DOHH2 (cell line): ENCODE results near the gene TMEM72.

ENCODE experiments used
- EZH2phosphoT487 ChIP-seq: fragments of 200-600 bp; sonication (generic); IDR thresholded peaks from 2 replicates; pipeline ENCODE4 v1.6.1; 2017; ENCODE audit warnings: borderline replicate concordance, mild to moderate bottlenecking, antibody characterized with exemption, low read length, moderate library complexity, mixed read lengths
- TF ChIP-seq, protein P1 (sequence below): fragments of 200-600 bp; sonication (generic); IDR thresholded peaks from one replicate; pipeline ENCODE4 v1.5.1; 2014; ENCODE audit warnings: antibody characterized with exemption, mild to moderate bottlenecking, low read depth, low read length; ENCODE audit not compliant: poor library complexity, severe bottlenecking

DNA sequence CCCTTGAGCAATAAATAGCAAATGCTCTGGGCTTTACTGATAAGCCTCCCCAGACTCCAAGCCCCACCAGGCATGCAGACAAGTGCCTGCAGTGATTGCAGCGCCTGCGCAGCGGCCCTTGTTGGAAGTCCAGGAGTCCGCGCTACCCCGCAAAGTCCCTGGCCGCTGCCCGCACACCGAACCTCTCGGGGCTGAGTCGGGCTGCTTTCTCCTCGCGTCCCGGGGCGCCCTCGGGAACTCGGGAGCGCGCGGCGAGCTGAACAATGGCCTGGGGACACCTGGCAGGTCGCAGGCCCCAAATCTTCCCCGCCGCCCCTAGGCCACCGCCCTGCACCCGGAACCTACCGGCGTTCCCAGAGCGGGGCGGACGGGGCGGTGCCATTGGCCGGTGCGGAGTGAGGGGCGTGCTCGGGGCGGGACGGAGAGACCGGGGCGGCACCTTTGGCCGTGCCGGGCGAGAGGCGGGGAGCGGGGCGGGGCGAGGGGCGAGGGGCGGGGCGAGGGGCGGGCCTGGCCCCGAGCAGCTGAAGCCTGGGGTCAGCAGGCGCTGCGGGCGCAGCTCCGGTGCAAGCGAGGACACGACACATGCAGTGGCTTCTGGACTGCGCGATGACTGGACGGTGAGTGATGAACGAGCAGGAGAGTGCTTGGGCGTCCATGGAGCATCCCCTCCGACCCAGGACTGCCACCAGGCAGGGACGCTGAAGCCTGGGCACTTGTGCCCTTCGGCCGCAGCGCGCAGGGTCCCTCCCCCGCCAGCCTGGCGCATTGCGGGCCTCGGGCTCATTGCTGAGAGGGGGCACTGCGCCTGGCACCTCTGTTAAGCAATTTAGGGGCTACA, 48.3 kb downstream of the TMEM72 start, which contains the start of gene RASSF4:
- TF ChIP-seq, protein P1, sequence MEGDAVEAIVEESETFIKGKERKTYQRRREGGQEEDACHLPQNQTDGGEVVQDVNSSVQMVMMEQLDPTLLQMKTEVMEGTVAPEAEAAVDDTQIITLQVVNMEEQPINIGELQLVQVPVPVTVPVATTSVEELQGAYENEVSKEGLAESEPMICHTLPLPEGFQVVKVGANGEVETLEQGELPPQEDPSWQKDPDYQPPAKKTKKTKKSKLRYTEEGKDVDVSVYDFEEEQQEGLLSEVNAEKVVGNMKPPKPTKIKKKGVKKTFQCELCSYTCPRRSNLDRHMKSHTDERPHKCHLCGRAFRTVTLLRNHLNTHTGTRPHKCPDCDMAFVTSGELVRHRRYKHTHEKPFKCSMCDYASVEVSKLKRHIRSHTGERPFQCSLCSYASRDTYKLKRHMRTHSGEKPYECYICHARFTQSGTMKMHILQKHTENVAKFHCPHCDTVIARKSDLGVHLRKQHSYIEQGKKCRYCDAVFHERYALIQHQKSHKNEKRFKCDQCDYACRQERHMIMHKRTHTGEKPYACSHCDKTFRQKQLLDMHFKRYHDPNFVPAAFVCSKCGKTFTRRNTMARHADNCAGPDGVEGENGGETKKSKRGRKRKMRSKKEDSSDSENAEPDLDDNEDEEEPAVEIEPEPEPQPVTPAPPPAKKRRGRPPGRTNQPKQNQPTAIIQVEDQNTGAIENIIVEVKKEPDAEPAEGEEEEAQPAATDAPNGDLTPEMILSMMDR, result no peak
- TF ChIP-seq EZH2phosphoT487, result no peak
